Measurements from ENCODE around the gene CHMP4A. TPM values are rescaled to one million over a fixed set of nuclear protein-coding genes. Genes with fewer than 3 reads are reported as not detected.

CHMP4A gene
- polyA plus RNA-seq, 1 donor (not counting 4 experiments of a cell fraction or from before 2014, with no cell fraction given): 54.5 TPM

DNA sequence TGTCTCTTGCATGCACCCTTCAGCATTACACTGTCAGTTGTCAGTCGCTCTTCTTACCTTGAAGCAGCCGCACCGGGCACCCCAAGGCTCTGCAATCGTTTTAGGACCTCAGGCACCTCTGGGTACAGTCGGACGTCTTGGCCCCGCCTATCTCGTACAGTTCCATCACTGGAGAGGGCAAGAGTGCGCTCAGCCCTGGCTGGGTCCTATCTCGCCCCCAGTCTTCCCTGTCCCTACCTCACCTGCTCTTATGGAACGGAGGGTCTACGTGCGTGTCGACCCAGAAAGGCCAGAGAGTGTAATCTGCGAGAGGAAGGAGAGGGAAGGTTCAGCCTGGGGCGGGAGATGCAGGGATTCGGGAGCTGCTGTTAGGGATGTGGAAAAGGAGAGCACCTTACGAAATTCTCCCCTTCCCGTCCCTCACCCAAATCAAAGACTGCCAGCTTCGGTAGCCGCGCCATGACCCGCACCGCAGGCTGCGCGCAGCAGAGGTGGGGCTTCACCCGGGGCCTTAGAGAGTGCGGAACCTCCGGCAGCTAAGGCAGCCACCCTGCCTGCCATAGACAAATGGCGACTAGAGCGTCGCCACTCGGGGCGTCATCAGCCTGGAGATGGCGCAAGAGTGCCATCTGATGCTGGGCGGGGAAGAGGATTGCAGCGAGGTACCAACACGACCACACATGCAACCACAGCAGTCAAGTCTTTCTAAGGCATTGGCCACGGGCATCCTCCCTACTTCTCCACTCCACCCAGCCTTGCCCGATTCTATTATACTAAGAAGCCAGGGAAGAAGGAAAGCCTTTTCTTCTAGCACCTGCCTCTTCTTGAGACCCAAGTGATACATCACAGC is 2.4 kb upstream of the CHMP4A start, which contains the start of gene MDP1:
Gene MDP1, minus strand, starts transcription at position 572 of the 850 bp plus-strand sequence. Its CDS starts 111 bp downstream, at position 461.
- Histone ChIP-seq H3K9me3 (ENCODE audit: control insufficient read depth, low read depth, low read length) (no peaks in the 10 kb centered on the region), H3K4me2 (ENCODE audit: control insufficient read depth, extremely low read depth, insufficient read depth, low read depth, low read length) (peak within 1 kb of the TSS; percentile 94), H2AFZ (ENCODE audit: control insufficient read depth, low read length) (peak within 1 kb of the TSS; percentile 98), H3K36me3 (ENCODE audit: control insufficient read depth in 2 of 2, extremely low read depth in 1 of 2, insufficient read depth in 2 of 2, low read length in 2 of 2) (peaks cover 10 to 14% of the 10 kb centered on the region in 2 experiments), H3K9me1 (ENCODE audit: control insufficient read depth, extremely low read depth, insufficient read depth, low read length) (no peaks in the 10 kb centered on the region), H3K27me3 (ENCODE audit: control insufficient read depth, extremely low read depth, insufficient read depth, low read length) (no peaks in the 10 kb centered on the region), H3K4me3 (ENCODE audit: control insufficient read depth in 2 of 3, extremely low read depth in 1 of 3, insufficient read depth in 2 of 3, low read depth in 1 of 3, low read length in 3 of 3) (peak within 1 kb of the TSS; percentile 45 to 92 (median 79)), H3K4me1 (ENCODE audit: control insufficient read depth, extremely low read depth, insufficient read depth, low read length) (peaks cover 12% of the 10 kb centered on the region), H4K20me1 (ENCODE audit: control insufficient read depth, extremely low read depth, insufficient read depth, low read length) (no peaks in the 10 kb centered on the region), H3K27ac (ENCODE audit: control insufficient read depth, insufficient read depth, low read length) (peak within 1 kb of the TSS; percentile 81), H3K79me2 (ENCODE audit: control insufficient read depth, insufficient read depth, low read length) (peaks cover 27% of the 10 kb centered on the region), H3K9ac (ENCODE audit: control insufficient read depth, extremely low read depth, insufficient read depth, low read length) (peak within 1 kb of the TSS; percentile 80)
- TF ChIP-seq EZH2 (IDR thresholded peaks at IDR 0.05; ENCODE audit: low read length): no peak
- TF ChIP-seq, protein P1, sequence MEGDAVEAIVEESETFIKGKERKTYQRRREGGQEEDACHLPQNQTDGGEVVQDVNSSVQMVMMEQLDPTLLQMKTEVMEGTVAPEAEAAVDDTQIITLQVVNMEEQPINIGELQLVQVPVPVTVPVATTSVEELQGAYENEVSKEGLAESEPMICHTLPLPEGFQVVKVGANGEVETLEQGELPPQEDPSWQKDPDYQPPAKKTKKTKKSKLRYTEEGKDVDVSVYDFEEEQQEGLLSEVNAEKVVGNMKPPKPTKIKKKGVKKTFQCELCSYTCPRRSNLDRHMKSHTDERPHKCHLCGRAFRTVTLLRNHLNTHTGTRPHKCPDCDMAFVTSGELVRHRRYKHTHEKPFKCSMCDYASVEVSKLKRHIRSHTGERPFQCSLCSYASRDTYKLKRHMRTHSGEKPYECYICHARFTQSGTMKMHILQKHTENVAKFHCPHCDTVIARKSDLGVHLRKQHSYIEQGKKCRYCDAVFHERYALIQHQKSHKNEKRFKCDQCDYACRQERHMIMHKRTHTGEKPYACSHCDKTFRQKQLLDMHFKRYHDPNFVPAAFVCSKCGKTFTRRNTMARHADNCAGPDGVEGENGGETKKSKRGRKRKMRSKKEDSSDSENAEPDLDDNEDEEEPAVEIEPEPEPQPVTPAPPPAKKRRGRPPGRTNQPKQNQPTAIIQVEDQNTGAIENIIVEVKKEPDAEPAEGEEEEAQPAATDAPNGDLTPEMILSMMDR (optimal IDR thresholded peaks at IDR 0.05 in 1 of 3, IDR thresholded peaks at IDR 0.05 in 1 of 3, conservative IDR thresholded peaks at IDR 0.05 in 1 of 3; ENCODE audit: extremely low read depth in 1 of 3, insufficient read depth in 2 of 3, low read length in 3 of 3): peak; percentile 46 to 99 (median 71)
- FAIRE-seq (no peak), DNase-seq (ENCODE audit: low read depth, low spot score) (no peak)
- dilution Hi-C loops (cut with MboI; ENCODE audit: extremely low pct_ligation_motif_present, low sequenced_read_pairs): no loop called here

DNA sequence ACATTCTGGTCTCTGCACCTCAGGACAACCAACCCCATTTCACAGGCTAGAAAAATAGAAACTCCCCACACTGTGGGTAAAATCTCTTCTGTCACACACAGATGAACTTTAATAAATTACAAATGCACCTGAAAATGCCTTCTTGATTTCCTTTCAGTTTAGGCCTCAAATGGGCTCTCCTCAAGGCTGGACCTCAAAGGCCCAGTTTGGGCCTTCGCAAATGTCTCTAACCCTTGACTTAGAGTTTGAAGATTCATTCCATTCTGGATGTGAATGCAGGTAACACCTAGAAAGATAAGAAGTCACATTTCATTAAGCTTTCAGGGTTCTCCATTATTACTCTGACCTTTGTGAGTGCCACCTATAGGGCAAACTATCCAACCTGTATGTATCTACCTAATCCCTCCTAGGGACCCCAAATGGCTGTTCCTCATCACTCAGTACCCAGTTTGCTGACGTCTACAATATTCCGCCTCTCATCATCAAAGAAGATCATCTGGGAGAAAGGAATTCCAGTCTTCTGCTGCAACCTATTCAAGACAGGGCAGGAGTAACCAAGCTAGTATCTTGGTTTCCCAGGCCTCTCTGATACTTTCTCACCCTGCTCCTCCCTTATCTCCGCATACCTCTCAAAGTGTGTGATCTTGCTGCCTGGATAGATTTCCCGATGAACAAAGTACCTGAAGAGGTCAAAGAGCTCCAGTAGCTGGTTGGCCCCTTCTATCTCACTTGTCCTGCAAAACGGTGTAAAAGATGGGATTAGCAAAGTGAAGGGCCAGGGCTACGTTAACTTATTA is 776 bp upstream of the CHMP4A start:
- Histone ChIP-seq H3K27ac (ENCODE audit: control insufficient read depth, insufficient read depth, low read length) (peak overlapping the region; percentile 97), H4K20me1 (ENCODE audit: control insufficient read depth, extremely low read depth, insufficient read depth, low read length) (no peaks in the 10 kb centered on the region), H3K4me3 (ENCODE audit: control insufficient read depth in 2 of 3, extremely low read depth in 1 of 3, insufficient read depth in 2 of 3, low read depth in 1 of 3, low read length in 3 of 3) (peak overlapping the region; percentile 59 to 85 (median 82)), H3K4me1 (ENCODE audit: control insufficient read depth, extremely low read depth, insufficient read depth, low read length) (peaks cover 12% of the 10 kb centered on the region), H2AFZ (ENCODE audit: control insufficient read depth, low read length) (peak overlapping the region; percentile 83), H3K79me2 (ENCODE audit: control insufficient read depth, insufficient read depth, low read length) (peaks cover 12% of the 10 kb centered on the region), H3K27me3 (ENCODE audit: control insufficient read depth, extremely low read depth, insufficient read depth, low read length) (no peaks in the 10 kb centered on the region), H3K4me2 (ENCODE audit: control insufficient read depth, extremely low read depth, insufficient read depth, low read depth, low read length) (peak overlapping the region; percentile 90), H3K9me3 (ENCODE audit: control insufficient read depth, low read depth, low read length) (no peaks in the 10 kb centered on the region), H3K36me3 (ENCODE audit: control insufficient read depth in 2 of 2, extremely low read depth in 1 of 2, insufficient read depth in 2 of 2, low read length in 2 of 2) (peaks cover 10 to 24% of the 10 kb centered on the region in 2 experiments), H3K9ac (ENCODE audit: control insufficient read depth, extremely low read depth, insufficient read depth, low read length) (peak overlapping the region; percentile 97), H3K9me1 (ENCODE audit: control insufficient read depth, extremely low read depth, insufficient read depth, low read length) (no peaks in the 10 kb centered on the region)
- no peak for FAIRE-seq
- dilution Hi-C loops (cut with MboI; ENCODE audit: extremely low pct_ligation_motif_present, low sequenced_read_pairs): no loop called here
- DNase-seq (ENCODE audit: low read depth, low spot score): no peak
- no peak for TF ChIP-seq EZH2 (IDR thresholded peaks at IDR 0.05; ENCODE audit: low read length)
- TF ChIP-seq, protein P1 (optimal IDR thresholded peaks at IDR 0.05 in 1 of 3, IDR thresholded peaks at IDR 0.05 in 1 of 3, conservative IDR thresholded peaks at IDR 0.05 in 1 of 3; ENCODE audit: extremely low read depth in 1 of 3, insufficient read depth in 2 of 3, low read length in 3 of 3): no peak

Data from keratinocyte (primary cell).